Measurements from ENCODE around the gene EIF3F.

Gene EIF3F

DNA sequence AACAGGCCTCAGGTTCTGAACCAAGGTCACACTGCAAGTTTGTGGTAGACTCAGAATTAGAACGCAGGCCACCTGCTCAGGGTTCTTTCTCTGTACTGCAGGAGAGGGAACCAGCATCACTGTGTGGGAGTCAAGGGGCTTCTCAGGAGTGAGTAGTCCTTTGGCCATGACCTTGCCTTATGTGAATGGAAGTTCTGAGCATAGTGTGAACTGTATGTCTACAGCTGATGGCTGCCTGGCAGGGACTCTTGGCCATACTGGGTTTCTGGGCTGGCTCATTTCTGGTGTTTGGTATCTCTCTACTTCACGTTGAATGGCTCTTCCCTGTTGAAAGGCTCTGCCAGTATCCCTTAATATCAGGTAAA, 53.8 kb downstream of the EIF3F start:
- Histone ChIP-seq H2AFZ (ENCODE audit: low read depth, low read length) (no peak overlapping the region), H3K27me3 (ENCODE audit: insufficient read depth, low read length) (peaks cover 2% of the 10 kb centered on the region), H3K4me3 (ENCODE audit: low read length) (no peak overlapping the region), H3K9me3 (ENCODE audit: low read length) (no peaks in the 10 kb centered on the region), H3K36me3 (ENCODE audit: insufficient read depth, low read length) (no peaks in the 10 kb centered on the region), H3K4me1 (ENCODE audit: insufficient read depth, low read length) (peaks cover 19% of the 10 kb centered on the region)

DNA sequence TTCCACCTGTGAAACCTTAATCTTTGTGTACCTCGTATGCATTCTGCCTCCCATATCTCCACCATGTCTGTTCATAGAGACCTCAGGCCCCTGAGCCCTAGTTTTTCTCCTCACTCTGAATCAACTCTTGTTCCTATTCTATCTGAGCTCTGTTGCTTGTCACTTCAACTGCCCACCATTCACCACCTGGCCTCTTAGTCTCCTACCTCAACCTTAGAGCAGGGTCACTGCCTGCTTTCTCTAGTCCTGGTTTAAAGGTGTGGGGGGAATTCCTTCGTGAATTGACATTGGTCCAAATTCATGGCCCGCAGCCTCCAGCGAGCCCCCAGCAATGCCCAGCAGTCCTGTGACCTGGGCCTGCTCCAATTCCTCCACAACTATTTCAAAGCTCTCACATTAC, 54.4 kb downstream of the EIF3F start:
- no peaks in the 10 kb centered on the region for H3K36me3 ChIP-seq (ENCODE audit: insufficient read depth, low read length)
- H3K9me3 ChIP-seq (ENCODE audit: low read length): no peaks in the 10 kb centered on the region
- no peak overlapping the region for H2AFZ ChIP-seq (ENCODE audit: low read depth, low read length)
- peaks cover 19% of the 10 kb centered on the region for H3K4me1 ChIP-seq (ENCODE audit: insufficient read depth, low read length)
- H3K4me3 ChIP-seq (ENCODE audit: low read length): no peak overlapping the region
- H3K27me3 ChIP-seq (ENCODE audit: insufficient read depth, low read length): peaks cover 4% of the 10 kb centered on the region

DNA sequence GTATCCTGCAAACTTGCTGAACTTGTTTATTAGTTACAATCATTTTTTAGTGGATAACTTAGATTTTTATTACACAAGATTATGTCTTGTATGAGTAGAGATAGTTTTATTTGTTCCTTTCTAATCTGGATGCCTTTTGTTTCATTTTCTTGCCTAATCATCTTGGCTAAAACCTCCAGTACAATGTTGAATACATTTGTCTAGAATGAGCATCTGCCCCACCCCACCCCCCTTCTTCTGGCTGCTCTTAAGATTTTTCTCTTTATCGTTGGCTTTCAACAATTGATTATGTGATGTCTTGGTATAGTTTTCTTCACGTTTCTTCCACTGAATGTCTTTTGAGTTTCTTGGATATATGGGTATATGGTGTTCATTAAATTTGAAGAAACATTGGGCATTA, 56.6 kb downstream of the EIF3F start:
- Histone ChIP-seq H2AFZ (ENCODE audit: low read depth, low read length) (no peak overlapping the region), H3K27me3 (ENCODE audit: insufficient read depth, low read length) (peaks cover 4% of the 10 kb centered on the region), H3K4me1 (ENCODE audit: insufficient read depth, low read length) (peaks cover 8% of the 10 kb centered on the region), H3K36me3 (ENCODE audit: insufficient read depth, low read length) (no peaks in the 10 kb centered on the region), H3K9me3 (ENCODE audit: low read length) (no peaks in the 10 kb centered on the region), H3K4me3 (ENCODE audit: low read length) (no peak overlapping the region)

DNA sequence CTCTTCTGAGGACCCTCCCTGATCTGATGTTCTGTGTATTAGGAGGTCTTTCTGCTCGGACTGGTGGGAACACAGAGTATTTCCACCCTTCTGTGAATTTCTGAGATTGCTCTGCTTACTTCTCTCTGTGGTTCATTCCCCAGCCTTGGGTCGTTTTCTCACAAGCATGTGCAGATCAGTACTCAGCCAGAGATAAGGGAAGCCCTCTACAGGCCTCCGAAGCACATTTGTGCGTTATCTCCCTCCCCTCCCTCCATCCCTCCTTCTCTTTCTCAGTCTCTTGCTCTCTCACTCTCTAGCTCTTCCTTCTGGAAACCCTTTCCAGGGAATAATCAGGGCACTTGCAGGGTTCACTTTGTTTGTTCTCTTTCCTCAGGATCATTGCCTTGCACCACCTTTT, 58.7 kb downstream of the EIF3F start:
- H2AFZ ChIP-seq (ENCODE audit: low read depth, low read length): no peak overlapping the region
- no peaks in the 10 kb centered on the region for H3K9me3 ChIP-seq (ENCODE audit: low read length)
- H3K27me3 ChIP-seq (ENCODE audit: insufficient read depth, low read length): peaks cover 8% of the 10 kb centered on the region
- no peaks in the 10 kb centered on the region for H3K36me3 ChIP-seq (ENCODE audit: insufficient read depth, low read length)
- no peaks in the 10 kb centered on the region for H3K4me1 ChIP-seq (ENCODE audit: insufficient read depth, low read length)
- no peak overlapping the region for H3K4me3 ChIP-seq (ENCODE audit: low read length)

DNA sequence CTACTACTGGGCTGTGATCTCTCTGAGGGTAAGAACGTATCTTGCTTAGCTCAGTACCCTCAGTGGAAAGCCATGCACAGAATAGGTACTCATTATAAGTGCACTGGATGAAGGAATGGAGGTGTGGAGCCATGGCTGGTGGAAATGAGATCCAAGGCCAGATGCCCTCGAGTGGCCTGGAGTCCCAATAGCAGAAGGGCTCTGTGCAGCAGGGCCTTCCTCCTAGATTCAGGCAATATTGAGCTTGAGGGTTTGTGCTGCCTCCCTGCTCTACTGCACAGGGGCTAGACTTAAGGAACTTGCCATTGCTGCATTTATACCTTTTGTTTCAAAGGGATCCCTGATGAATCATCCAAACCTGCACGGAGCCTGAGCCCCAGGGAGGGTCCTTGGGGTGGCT, 60.2 kb downstream of the EIF3F start:
- Histone ChIP-seq H3K9me3 (ENCODE audit: low read length) (no peaks in the 10 kb centered on the region), H3K36me3 (ENCODE audit: insufficient read depth, low read length) (no peaks in the 10 kb centered on the region), H3K27me3 (ENCODE audit: insufficient read depth, low read length) (peaks cover 13% of the 10 kb centered on the region), H2AFZ (ENCODE audit: low read depth, low read length) (no peak overlapping the region), H3K4me1 (ENCODE audit: insufficient read depth, low read length) (no peaks in the 10 kb centered on the region), H3K4me3 (ENCODE audit: low read length) (no peak overlapping the region)

DNA sequence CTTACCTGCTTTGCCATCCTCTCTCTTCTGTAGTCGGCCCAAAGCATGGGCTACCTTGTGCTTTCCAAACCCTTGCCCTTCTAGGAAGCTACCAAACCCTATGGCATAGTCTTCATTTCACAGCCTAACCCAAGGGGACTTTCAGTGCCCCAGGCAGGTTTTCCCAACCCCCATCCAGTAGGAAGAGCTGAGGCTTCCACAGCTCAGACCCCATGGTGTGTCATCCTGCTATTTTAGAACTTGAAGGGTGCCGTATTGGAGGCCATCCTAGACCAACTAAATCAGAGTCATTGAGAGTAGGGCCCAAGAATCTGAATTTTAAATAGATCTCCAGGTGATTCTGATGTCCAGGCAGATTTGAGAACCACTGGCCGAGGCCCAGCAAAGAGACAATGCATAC, 61.9 kb downstream of the EIF3F start:
- Histone ChIP-seq H3K4me3 (ENCODE audit: low read length) (no peak overlapping the region), H3K9me3 (ENCODE audit: low read length) (no peaks in the 10 kb centered on the region), H2AFZ (ENCODE audit: low read depth, low read length) (no peak overlapping the region), H3K4me1 (ENCODE audit: insufficient read depth, low read length) (no peaks in the 10 kb centered on the region), H3K27me3 (ENCODE audit: insufficient read depth, low read length) (peaks cover 13% of the 10 kb centered on the region), H3K36me3 (ENCODE audit: insufficient read depth, low read length) (no peaks in the 10 kb centered on the region)
